GM21529 (cell line): ENCODE results near the gene RAB12.
"Not testable (repeated sequence)": the region's sequence is repeated elsewhere in the genome, so short reads cannot be mapped to it uniquely, and the experiment has no call there.

ENCODE experiments used
- ATAC-seq: cut with Tn5 transposase; IDR thresholded peaks from one replicate; pipeline ENCODE4 v1.9.1; 2021; ENCODE audit not compliant: unreplicated experiment

Gene RAB12

GRCh38 chr18:8643326-8643878 is 34.2 kb downstream of the RAB12 start:
- ATAC-seq, result no peak

- not testable (repeated sequence) for ATAC-seq
These were observed 38.1 kb downstream of the RAB12 start for GRCh38 chr18:8647359-8647758.

GRCh38 chr18:8651478-8652261 is 42.4 kb downstream of the RAB12 start:
- ATAC-seq, result not testable (repeated sequence)

GRCh38 chr18:8654503-8655451 is 45.5 kb downstream of the RAB12 start:
- ATAC-seq, result no peak

- no peak for ATAC-seq
These were observed 47.0 kb downstream of the RAB12 start for GRCh38 chr18:8656232-8656631.

DNA sequence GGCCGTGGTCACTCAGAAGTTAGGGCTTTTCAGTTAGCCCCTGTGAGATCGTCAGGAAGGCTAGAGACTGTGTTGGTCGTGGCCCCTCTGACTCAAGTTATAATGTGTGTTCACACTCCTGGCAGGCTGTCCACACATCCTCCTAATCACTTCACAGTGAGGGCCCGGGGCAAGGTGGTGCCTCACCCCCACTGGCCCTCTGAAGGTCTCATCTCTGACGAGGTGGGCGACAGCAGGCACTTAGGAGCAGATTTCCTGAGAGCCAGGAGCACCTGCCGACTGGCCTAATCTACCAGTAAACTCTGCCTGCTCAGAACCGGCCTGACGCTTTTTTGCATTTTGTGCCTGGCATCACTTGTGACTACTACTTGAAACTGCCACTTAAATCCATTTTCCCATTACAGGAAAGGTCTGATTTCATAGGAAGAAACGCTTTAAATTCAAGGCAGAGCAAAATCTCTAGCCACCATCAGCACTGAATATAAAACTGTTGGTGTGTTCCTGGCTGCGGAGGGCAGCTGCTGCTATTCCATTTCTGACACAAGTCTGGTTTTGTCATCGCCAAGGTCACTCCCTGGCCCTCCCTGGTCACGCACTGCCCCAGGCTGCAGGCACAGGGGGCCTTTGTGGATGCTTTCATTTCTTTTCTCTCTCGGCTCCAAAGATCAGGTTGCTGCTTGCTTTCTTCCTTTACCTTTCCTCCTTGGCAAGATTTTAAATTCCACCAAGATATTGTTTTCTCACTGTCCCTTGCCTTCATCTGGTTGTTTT is 48.0 kb downstream of the RAB12 start:
- ATAC-seq, result no peak

- ATAC-seq, result no peak
These were observed 48.7 kb downstream of the RAB12 start for GRCh38 chr18:8657873-8658470.

- no peak for ATAC-seq
These were observed 49.7 kb downstream of the RAB12 start for GRCh38 chr18:8658858-8659485.

GRCh38 chr18:8659609-8660242 is 50.5 kb downstream of the RAB12 start:
- no peak for ATAC-seq

GRCh38 chr18:8660316-8660715 is 51.1 kb downstream of the RAB12 start:
- no peak for ATAC-seq

- no peak for ATAC-seq
These were observed 52.7 kb downstream of the RAB12 start for GRCh38 chr18:8661754-8662559.

GRCh38 chr18:8662560-8663255 is 53.5 kb downstream of the RAB12 start:
- ATAC-seq, result no peak

DNA sequence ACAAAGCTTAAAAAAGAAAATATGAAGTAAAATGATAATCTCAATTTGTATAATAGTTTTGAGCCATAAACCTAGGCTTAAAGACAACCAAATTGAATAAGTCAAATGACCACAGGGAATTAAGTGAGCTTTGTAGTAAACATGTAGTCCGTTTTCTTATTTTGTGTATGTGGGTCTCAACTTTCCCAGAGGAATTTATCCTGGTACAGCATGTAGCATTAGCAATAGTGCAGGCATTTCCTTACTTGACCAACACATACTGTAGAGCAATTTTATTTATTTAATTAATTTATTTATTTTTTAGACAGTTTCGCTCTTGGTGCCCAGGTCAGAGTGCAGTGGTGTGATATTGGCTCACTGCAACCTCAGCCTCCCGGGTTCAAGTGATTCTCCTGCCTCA is 58.6 kb downstream of the RAB12 start:
- ATAC-seq, result no peak

GRCh38 chr18:8668381-8668780 is 59.1 kb downstream of the RAB12 start:
- ATAC-seq, result no peak

DNA sequence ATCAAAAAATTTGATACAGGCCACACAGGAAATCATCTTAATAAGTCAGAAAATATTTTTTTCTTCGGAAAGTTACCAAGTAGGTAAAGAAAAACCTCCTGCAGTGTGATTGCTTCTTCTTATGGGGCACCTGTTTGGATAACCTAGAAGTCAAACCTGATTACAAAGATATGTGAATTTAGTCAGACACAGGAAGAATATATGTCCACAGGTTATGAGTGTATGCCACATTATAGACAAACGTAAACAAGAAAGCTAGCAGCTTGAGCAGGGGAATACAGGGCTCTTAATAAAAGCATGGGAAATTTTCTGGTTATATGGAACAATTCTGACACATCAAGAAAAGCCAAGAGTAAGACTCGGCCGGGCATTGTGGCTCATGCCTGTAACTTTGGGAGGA is 60.3 kb downstream of the RAB12 start:
- ATAC-seq, result no peak

DNA sequence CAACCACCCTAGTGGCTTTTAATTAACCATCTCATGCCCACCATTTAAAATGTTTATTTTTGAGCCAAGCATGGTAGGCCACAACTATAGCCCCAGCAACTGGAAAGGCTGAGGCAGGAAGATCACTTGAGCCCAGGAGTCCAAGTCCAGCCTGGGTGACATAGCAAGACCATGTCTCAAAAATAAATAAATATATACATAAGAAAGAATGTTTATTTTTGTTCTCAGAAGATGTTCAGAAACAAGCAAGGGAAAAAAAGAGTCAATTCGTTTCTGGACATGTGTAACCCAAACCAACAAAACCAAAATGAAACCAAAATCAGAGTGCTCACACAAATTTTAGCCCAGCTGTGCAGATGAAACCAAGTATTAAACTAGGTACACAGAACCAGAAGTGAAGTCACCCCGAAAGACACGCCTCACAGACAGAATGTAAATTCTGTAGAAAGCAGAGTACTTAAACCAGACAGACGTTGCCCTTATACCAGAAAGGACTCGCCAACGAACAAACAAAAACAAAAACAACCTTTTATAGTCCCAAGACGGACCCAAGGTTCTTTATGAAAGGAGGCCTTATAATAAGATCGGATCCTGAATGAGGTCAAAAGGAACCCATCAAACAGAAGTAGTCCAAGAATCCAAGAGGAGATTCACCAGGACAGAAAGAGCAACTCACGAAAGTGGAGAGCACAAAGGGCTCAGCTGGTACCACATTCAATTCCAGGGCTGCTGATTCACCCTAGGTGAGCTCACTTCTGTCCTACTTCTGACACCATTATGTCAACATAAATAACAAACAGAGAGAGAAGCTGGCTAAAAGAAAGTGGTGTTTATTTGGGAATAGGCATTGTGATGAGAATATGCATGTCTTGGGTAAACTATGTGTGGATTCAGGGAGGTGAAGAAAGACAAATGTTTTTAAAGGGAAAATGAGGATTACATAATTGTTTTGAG is 64.3 kb downstream of the RAB12 start:
- ATAC-seq, result peak; percentile 85

- no peak for ATAC-seq
These were observed 65.8 kb downstream of the RAB12 start for GRCh38 chr18:8675057-8675456.
